Measurements from ENCODE around the gene TXNDC11. TPM values are rescaled to one million over a fixed set of nuclear protein-coding genes. Genes with fewer than 3 reads are reported as not detected.

Gene TXNDC11
- polyA plus RNA-seq, 1 experiment = 45.1 TPM

GRCh38 chr16:11719762-11720161 is 22.9 kb downstream of the TXNDC11 start:
- peaks cover 5% of the 10 kb centered on the region for H3K36me3 ChIP-seq (ENCODE audit: control insufficient read depth, insufficient read depth, low read length)
- no peak for TF ChIP-seq CTCF (IDR thresholded peaks at IDR 0.05; ENCODE audit: insufficient read depth, low read depth, low read length)
- no peak for DNase-seq (ENCODE audit: low read depth)
- CTCF ChIA-PET = interaction anchor here (1.3 kb wide), 1 partner anchor 22 kb away, joined by 3 read pairs; no protein-coding TSS in a partner anchor
- no peaks in the 10 kb centered on the region for H3K27me3 ChIP-seq (ENCODE audit: control insufficient read depth, insufficient read depth, low read length)
- no peak overlapping the region for H3K4me3 ChIP-seq (ENCODE audit: low read depth, low read length)
- POLR2A ChIA-PET = no interaction called here

GRCh38 chr16:11719171-11719570 is 23.5 kb downstream of the TXNDC11 start:
- ChIA-PET CTCF (interaction anchor here (1.0 to 1.3 kb wide), 3 partner anchors 21 to 323 kb away, joined by 3 read pairs; no protein-coding TSS in a partner anchor), POLR2A (no interaction called here)
- no peaks in the 10 kb centered on the region for H3K27me3 ChIP-seq (ENCODE audit: control insufficient read depth, insufficient read depth, low read length)
- DNase-seq (ENCODE audit: low read depth) = no peak
- peaks cover 5% of the 10 kb centered on the region for H3K36me3 ChIP-seq (ENCODE audit: control insufficient read depth, insufficient read depth, low read length)
- H3K4me3 ChIP-seq (ENCODE audit: low read depth, low read length) = no peak overlapping the region
- no peak for TF ChIP-seq CTCF (IDR thresholded peaks at IDR 0.05; ENCODE audit: insufficient read depth, low read depth, low read length)

GRCh38 chr16:11717811-11718210 is 24.8 kb downstream of the TXNDC11 start:
- H3K36me3 ChIP-seq (ENCODE audit: control insufficient read depth, insufficient read depth, low read length) = peaks cover 5% of the 10 kb centered on the region
- ChIA-PET CTCF (interaction anchor here (1.4 to 1.5 kb wide), 2 partner anchors 185 to 319 kb away, joined by 3 to 4 read pairs; no protein-coding TSS in a partner anchor), POLR2A (no interaction called here)
- DNase-seq (ENCODE audit: low read depth) = no peak
- H3K27me3 ChIP-seq (ENCODE audit: control insufficient read depth, insufficient read depth, low read length) = no peaks in the 10 kb centered on the region
- no peak overlapping the region for H3K4me3 ChIP-seq (ENCODE audit: low read depth, low read length)
- TF ChIP-seq CTCF (IDR thresholded peaks at IDR 0.05; ENCODE audit: insufficient read depth, low read depth, low read length) = no peak

GRCh38 chr16:11716336-11716735 is 26.3 kb downstream of the TXNDC11 start:
- DNase-seq (ENCODE audit: low read depth) = no peak
- TF ChIP-seq CTCF (IDR thresholded peaks at IDR 0.05; ENCODE audit: insufficient read depth, low read depth, low read length) = no peak
- Histone ChIP-seq H3K4me3 (ENCODE audit: low read depth, low read length) (no peak overlapping the region), H3K27me3 (ENCODE audit: control insufficient read depth, insufficient read depth, low read length) (no peaks in the 10 kb centered on the region), H3K36me3 (ENCODE audit: control insufficient read depth, insufficient read depth, low read length) (peaks cover 6% of the 10 kb centered on the region)
- ChIA-PET POLR2A (no interaction called here), CTCF (interaction anchor here (0.7 kb wide), 1 partner anchor 55 kb away, joined by 3 read pairs; no protein-coding TSS in a partner anchor)

GRCh38 chr16:11715246-11715947 is 27.3 kb downstream of the TXNDC11 start:
- peaks cover 4% of the 10 kb centered on the region for H3K36me3 ChIP-seq (ENCODE audit: control insufficient read depth, insufficient read depth, low read length)
- no peak for TF ChIP-seq CTCF (IDR thresholded peaks at IDR 0.05; ENCODE audit: insufficient read depth, low read depth, low read length)
- CTCF ChIA-PET = interaction anchor here (0.6 to 3.1 kb wide), 21 partner anchors 9 to 765 kb away, joined by 3 to 29 read pairs (median 5); no protein-coding TSS in a partner anchor
- POLR2A ChIA-PET = no interaction called here
- no peak for DNase-seq (ENCODE audit: low read depth)
- H3K27me3 ChIP-seq (ENCODE audit: control insufficient read depth, insufficient read depth, low read length) = no peaks in the 10 kb centered on the region
- H3K4me3 ChIP-seq (ENCODE audit: low read depth, low read length) = no peak overlapping the region

Measured in BJ (cell line).